ENCODE data around the gene SCRN1.

Gene SCRN1

DNA sequence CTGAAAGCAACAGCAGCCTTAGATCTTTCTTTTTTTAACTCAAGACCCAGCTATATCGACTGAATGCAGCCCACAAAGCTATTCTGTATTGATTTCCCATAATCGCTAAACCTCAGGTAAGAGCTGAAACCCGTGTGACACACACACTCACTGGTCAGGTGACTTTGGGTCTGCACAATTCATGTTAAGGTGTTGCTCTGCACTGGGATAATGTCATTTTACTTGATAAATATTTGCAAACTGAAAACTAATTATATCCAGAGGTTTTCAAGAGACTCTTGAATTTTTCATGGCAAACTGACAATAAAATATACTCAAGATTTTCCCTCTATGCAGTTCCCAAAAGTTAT is 33.1 kb downstream of the SCRN1 start:
- Histone ChIP-seq H3K4me1 (ENCODE audit: insufficient read depth, insufficient read length) (no peaks in the 10 kb centered on the region), H3K4me3 (ENCODE audit: insufficient read length, low read depth) (no peak overlapping the region), H3K36me3 (ENCODE audit: insufficient read depth, insufficient read length, low read length) (peaks cover 78% of the 10 kb centered on the region), H3K27me3 (ENCODE audit: insufficient read depth, insufficient read length) (no peaks in the 10 kb centered on the region), H3K9ac (ENCODE audit: insufficient read length, low read depth) (no peak overlapping the region), H3K9me3 (ENCODE audit: insufficient read depth, low read length) (peaks cover 2% of the 10 kb centered on the region; the same call in 1 of the 2 replicates)
- DNase-seq (ENCODE audit: low read depth, low spot score), result no peak
- TF ChIP-seq ZNF274 (IDR thresholded peaks at IDR 0.05; ENCODE audit: low read depth, low read length), result no peak
- TF ChIP-seq SUZ12 (IDR thresholded peaks at IDR 0.05; ENCODE audit: extremely low read depth, insufficient read depth, insufficient read length), result no peak
- no peak for TF ChIP-seq YY1 (IDR thresholded peaks at IDR 0.05; ENCODE audit: insufficient read depth, insufficient read length)

DNA sequence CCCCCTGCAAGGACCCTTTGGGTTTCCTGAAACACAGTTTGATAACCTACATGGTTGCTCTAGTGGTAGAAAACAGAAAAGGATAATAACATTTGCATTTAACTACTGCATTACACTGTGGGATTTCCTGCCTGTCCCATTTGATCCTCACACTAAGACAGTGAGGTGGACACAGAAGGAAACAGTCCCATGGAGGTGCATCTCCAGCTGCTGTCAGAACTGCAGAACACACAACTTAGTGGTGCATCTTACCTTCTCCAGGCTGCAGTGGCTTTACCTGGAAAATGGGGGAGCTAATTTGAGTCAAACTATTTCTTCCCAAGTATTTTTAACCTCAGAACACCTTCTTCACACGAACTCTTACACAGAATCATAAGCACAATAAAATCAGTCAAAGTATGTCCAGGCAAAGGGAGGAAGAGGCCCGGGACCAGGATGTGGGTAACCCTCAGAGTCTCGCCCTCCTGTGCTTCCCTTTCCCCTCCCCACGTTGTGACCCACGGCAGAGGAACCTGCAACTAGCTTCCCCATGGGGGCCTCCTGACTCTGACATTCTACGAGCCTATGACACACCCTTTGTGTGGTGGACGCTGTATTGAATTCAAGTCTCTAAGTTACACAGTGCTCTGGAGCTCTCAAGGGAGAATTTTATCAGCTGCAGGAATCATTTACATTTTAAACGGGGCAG is 33.7 kb downstream of the SCRN1 start:
- no peak for DNase-seq (ENCODE audit: low read depth, low spot score)
- Histone ChIP-seq H3K9ac (ENCODE audit: insufficient read length, low read depth) (no peak overlapping the region), H3K36me3 (ENCODE audit: insufficient read depth, insufficient read length, low read length) (peaks cover 83% of the 10 kb centered on the region), H3K4me1 (ENCODE audit: insufficient read depth, insufficient read length) (no peaks in the 10 kb centered on the region), H3K27me3 (ENCODE audit: insufficient read depth, insufficient read length) (no peaks in the 10 kb centered on the region), H3K4me3 (ENCODE audit: insufficient read length, low read depth) (no peak overlapping the region), H3K9me3 (ENCODE audit: insufficient read depth, low read length) (peaks cover 8% of the 10 kb centered on the region; the same call in 1 of the 2 replicates)
- TF ChIP-seq SUZ12 (IDR thresholded peaks at IDR 0.05; ENCODE audit: extremely low read depth, insufficient read depth, insufficient read length), result no peak
- TF ChIP-seq ZNF274 (IDR thresholded peaks at IDR 0.05; ENCODE audit: low read depth, low read length), result no peak
- no peak for TF ChIP-seq YY1 (IDR thresholded peaks at IDR 0.05; ENCODE audit: insufficient read depth, insufficient read length)

DNA sequence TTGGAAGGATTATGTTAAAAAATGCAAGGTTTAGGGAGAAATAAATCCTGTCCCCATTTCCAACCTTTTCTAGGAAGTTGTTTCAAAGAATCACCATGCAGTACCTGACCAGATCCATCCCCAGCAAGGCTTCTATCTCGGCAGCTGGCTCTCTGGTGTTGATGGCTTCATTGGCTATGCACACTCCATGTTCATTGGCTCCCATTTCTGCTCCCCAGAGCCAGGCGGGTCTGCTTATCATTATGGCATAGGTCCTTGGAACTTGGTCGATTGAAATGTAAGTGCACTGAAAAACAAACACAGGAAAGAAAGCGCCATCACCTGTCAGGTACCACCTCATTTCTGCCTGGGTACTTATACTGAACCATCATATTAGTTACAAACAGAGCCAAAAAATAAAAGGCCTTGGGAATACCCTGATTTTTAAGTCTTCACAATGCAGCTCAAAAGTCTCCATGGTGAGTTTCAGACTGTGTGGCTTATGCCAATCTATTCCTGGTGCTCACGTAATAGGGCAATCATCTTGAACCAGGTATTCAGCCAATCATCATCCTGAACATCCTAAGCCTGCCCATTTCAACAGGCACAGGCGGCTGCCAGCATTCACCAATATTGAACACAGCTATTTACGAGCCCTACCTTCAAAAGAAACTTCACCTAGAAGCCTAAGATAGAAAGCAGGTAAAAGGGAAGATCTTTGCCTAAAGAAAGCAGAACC is 34.4 kb downstream of the SCRN1 start:
- H3K27me3 ChIP-seq (ENCODE audit: insufficient read depth, insufficient read length), result no peaks in the 10 kb centered on the region
- H3K4me1 ChIP-seq (ENCODE audit: insufficient read depth, insufficient read length), result no peaks in the 10 kb centered on the region
- no peak overlapping the region for H3K4me3 ChIP-seq (ENCODE audit: insufficient read length, low read depth)
- no peak for DNase-seq (ENCODE audit: low read depth, low spot score)
- peaks cover 12% of the 10 kb centered on the region; the same call in 1 of the 2 replicates for H3K9me3 ChIP-seq (ENCODE audit: insufficient read depth, low read length)
- no peak overlapping the region for H3K9ac ChIP-seq (ENCODE audit: insufficient read length, low read depth)
- H3K36me3 ChIP-seq (ENCODE audit: insufficient read depth, insufficient read length, low read length), result peaks cover 86% of the 10 kb centered on the region
- no peak for TF ChIP-seq SUZ12 (IDR thresholded peaks at IDR 0.05; ENCODE audit: extremely low read depth, insufficient read depth, insufficient read length)
- no peak for TF ChIP-seq YY1 (IDR thresholded peaks at IDR 0.05; ENCODE audit: insufficient read depth, insufficient read length)
- TF ChIP-seq ZNF274 (IDR thresholded peaks at IDR 0.05; ENCODE audit: low read depth, low read length), result no peak

DNA sequence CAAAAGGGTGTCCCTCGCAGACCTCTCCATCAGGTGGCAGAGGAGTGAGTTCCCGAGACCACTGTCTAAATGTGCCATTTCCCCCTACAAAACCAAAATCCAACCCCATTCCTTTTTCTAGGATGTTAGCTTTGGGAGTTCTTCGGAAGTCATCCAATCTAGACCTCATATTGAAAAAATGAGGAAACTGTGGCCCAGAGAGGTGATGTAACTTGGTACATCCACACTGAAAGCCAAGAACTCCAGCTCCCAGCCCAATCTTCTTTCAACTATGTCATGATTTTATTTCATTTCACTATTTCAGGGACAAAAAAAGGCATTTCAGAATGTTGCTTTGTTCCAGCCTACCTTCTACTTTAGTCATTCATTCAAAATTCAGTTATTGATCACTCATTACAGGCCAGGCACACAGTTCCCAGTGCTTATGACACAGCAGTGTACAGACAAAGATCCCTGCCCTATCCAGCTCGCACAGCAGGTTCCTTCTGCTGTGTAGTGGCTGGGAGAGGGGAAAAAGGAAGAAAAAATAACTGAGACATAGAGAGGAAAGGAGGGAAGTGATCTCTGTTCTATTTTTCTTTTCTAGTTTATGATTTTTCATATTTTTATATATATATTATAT is 35.8 kb downstream of the SCRN1 start:
- H3K9ac ChIP-seq (ENCODE audit: insufficient read length, low read depth), result no peak overlapping the region
- H3K4me1 ChIP-seq (ENCODE audit: insufficient read depth, insufficient read length), result no peaks in the 10 kb centered on the region
- TF ChIP-seq SUZ12 (IDR thresholded peaks at IDR 0.05; ENCODE audit: extremely low read depth, insufficient read depth, insufficient read length) (no peak), ZNF274 (IDR thresholded peaks at IDR 0.05; ENCODE audit: low read depth, low read length) (no peak), YY1 (IDR thresholded peaks at IDR 0.05; ENCODE audit: insufficient read depth, insufficient read length) (no peak)
- H3K9me3 ChIP-seq (ENCODE audit: insufficient read depth, low read length), result peaks cover 12% of the 10 kb centered on the region; the same call in 1 of the 2 replicates
- no peak for DNase-seq (ENCODE audit: low read depth, low spot score)
- H3K27me3 ChIP-seq (ENCODE audit: insufficient read depth, insufficient read length), result no peaks in the 10 kb centered on the region
- H3K4me3 ChIP-seq (ENCODE audit: insufficient read length, low read depth), result no peak overlapping the region
- peaks cover 91% of the 10 kb centered on the region for H3K36me3 ChIP-seq (ENCODE audit: insufficient read depth, insufficient read length, low read length)

DNA sequence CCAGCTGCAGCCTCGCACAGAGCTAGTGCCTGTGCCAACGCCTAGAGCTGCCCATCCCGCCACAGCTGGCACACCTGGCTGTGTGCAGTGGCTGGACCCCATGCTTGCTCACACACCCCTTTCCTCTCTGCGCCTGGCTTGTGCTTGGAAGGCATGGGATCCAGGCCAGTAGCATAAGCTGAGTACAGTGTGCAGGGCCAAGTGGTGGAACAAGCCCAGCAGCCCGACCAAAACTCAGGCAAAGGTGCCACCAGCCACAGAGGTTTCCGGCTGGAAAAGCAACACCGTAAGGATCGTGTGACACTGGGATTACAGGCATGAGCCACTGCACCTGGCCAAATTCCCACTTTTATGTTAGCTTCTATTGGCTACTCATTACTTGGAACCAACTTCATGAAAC is 38.4 kb downstream of the SCRN1 start:
- no peaks in the 10 kb centered on the region for H3K4me1 ChIP-seq (ENCODE audit: insufficient read depth, insufficient read length)
- TF ChIP-seq SUZ12 (IDR thresholded peaks at IDR 0.05; ENCODE audit: extremely low read depth, insufficient read depth, insufficient read length), result no peak
- no peak for TF ChIP-seq ZNF274 (IDR thresholded peaks at IDR 0.05; ENCODE audit: low read depth, low read length)
- TF ChIP-seq YY1 (IDR thresholded peaks at IDR 0.05; ENCODE audit: insufficient read depth, insufficient read length), result no peak
- no peaks in the 10 kb centered on the region for H3K27me3 ChIP-seq (ENCODE audit: insufficient read depth, insufficient read length)
- peaks cover 96% of the 10 kb centered on the region for H3K36me3 ChIP-seq (ENCODE audit: insufficient read depth, insufficient read length, low read length)
- peaks cover 12% of the 10 kb centered on the region; the same call in 1 of the 2 replicates for H3K9me3 ChIP-seq (ENCODE audit: insufficient read depth, low read length)
- H3K4me3 ChIP-seq (ENCODE audit: insufficient read length, low read depth), result no peak overlapping the region
- no peak for DNase-seq (ENCODE audit: low read depth, low spot score)
- no peak overlapping the region for H3K9ac ChIP-seq (ENCODE audit: insufficient read length, low read depth)

DNA sequence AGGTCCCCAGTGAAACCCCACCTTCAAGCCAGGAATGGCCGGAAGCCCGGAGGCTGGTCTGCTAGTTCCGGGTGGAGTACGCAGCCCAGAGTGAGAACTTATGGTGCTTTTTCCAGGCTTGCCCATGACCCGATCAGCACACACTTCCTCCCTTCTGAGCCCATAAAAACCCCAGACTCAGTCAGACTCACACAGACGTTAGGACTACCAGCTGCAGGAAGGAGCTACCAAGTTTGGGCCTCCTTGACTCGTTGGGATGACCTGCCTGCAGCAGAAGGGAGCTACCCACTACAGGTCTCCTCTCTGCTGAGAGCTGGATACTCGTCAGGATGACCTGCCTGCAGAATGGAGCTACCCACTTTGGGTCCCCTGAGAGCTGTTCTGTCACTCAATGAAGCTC is 39.1 kb downstream of the SCRN1 start:
- TF ChIP-seq ZNF274 (IDR thresholded peaks at IDR 0.05; ENCODE audit: low read depth, low read length) (no peak), SUZ12 (IDR thresholded peaks at IDR 0.05; ENCODE audit: extremely low read depth, insufficient read depth, insufficient read length) (no peak), YY1 (IDR thresholded peaks at IDR 0.05; ENCODE audit: insufficient read depth, insufficient read length) (no peak)
- peaks cover 96% of the 10 kb centered on the region for H3K36me3 ChIP-seq (ENCODE audit: insufficient read depth, insufficient read length, low read length)

DNA sequence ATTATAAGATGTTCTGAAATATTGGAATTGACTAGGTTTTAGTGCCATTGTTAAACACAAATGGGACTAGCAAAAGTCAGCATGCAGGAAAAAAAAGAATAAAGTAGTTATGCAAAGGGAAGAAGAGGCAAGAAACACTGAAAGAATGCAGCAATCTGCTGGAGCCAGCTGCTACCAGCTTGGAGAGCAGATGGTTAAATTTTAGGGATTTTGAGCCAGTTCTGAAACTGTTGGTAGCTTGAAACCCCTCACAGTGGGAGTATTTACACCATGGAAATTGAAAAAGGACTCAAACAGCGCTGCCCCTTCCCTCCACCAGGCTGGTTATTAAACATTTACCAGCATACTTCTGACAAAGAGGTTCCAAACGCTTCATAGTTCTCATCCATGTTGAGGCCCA is 41.0 kb downstream of the SCRN1 start:
- Histone ChIP-seq H3K36me3 (ENCODE audit: insufficient read depth, insufficient read length, low read length) (peaks cover 98% of the 10 kb centered on the region), H3K27me3 (ENCODE audit: insufficient read depth, insufficient read length) (no peaks in the 10 kb centered on the region), H3K9ac (ENCODE audit: insufficient read length, low read depth) (no peak overlapping the region), H3K4me3 (ENCODE audit: insufficient read length, low read depth) (no peak overlapping the region), H3K9me3 (ENCODE audit: insufficient read depth, low read length) (peaks cover 12% of the 10 kb centered on the region; the same call in 1 of the 2 replicates), H3K4me1 (ENCODE audit: insufficient read depth, insufficient read length) (no peaks in the 10 kb centered on the region)
- no peak for DNase-seq (ENCODE audit: low read depth, low spot score)
- TF ChIP-seq SUZ12 (IDR thresholded peaks at IDR 0.05; ENCODE audit: extremely low read depth, insufficient read depth, insufficient read length) (no peak), ZNF274 (IDR thresholded peaks at IDR 0.05; ENCODE audit: low read depth, low read length) (no peak), YY1 (IDR thresholded peaks at IDR 0.05; ENCODE audit: insufficient read depth, insufficient read length) (no peak)

More for the DNA sequence above, 39.1 kb downstream of the SCRN1 start:
- Histone ChIP-seq H3K4me3 (ENCODE audit: insufficient read length, low read depth) (no peak overlapping the region), H3K27me3 (ENCODE audit: insufficient read depth, insufficient read length) (no peaks in the 10 kb centered on the region), H3K9ac (ENCODE audit: insufficient read length, low read depth) (no peak overlapping the region), H3K4me1 (ENCODE audit: insufficient read depth, insufficient read length) (no peaks in the 10 kb centered on the region), H3K9me3 (ENCODE audit: insufficient read depth, low read length) (peaks cover 12% of the 10 kb centered on the region; the same call in 1 of the 2 replicates)
- DNase-seq (ENCODE audit: low read depth, low spot score), result no peak
